GM19438 (cell line): ENCODE results near the gene ACBD3.

Experiments
- ATAC-seq: cut with Tn5 transposase; IDR thresholded peaks from one replicate; pipeline ENCODE4 v1.9.1; 2021; ENCODE audit warnings: low read depth; ENCODE audit not compliant: unreplicated experiment

Gene ACBD3

GRCh38 chr1:226117330-226117729 is 69.2 kb downstream of the ACBD3 start:
- ATAC-seq: no peak

GRCh38 chr1:226116673-226117072 is 69.9 kb downstream of the ACBD3 start:
- no peak for ATAC-seq

GRCh38 chr1:226112626-226113025 is 73.9 kb downstream of the ACBD3 start:
- no peak for ATAC-seq

GRCh38 chr1:226111883-226112261 is 74.7 kb downstream of the ACBD3 start:
- no peak for ATAC-seq

GRCh38 chr1:226111098-226111882 is 75.3 kb downstream of the ACBD3 start:
- no peak for ATAC-seq

GRCh38 chr1:226110249-226111097 is 76.1 kb downstream of the ACBD3 start:
- ATAC-seq: peak; percentile 70

GRCh38 chr1:226109829-226110248 is 76.7 kb downstream of the ACBD3 start:
- ATAC-seq: peak; percentile 63

- ATAC-seq: peak; percentile 16
Observed at GRCh38 chr1:226108935-226109828, 77.4 kb downstream of the ACBD3 start.

- no peak for ATAC-seq
Observed at GRCh38 chr1:226107471-226108460, 78.8 kb downstream of the ACBD3 start.

- no peak for ATAC-seq
Observed at GRCh38 chr1:226104671-226105121, 81.8 kb downstream of the ACBD3 start.

GRCh38 chr1:226100436-226101391 is 85.8 kb downstream of the ACBD3 start:
- ATAC-seq: no peak

GRCh38 chr1:226098870-226099835 is 87.4 kb downstream of the ACBD3 start:
- ATAC-seq: no peak

- no peak for ATAC-seq
Observed at GRCh38 chr1:226097866-226098625, 88.5 kb downstream of the ACBD3 start.

- ATAC-seq: no peak
Observed at GRCh38 chr1:226095286-226095685, 91.3 kb downstream of the ACBD3 start.
